Loucy (cell line): ENCODE data around the gene SERPINE1.
"Not testable (repeated sequence)": the region's sequence is repeated elsewhere in the genome, so short reads cannot be mapped to it uniquely, and the experiment has no call there.

Source experiments
- H2AFZ ChIP-seq: fragments of 200-600 bp; sonication (generic); 2 replicates; pipeline ENCODE4 v1.6.0; 2016; ENCODE audit warnings: antibody characterized with exemption, mild to moderate bottlenecking, low read length, moderate library complexity
- H3F3A ChIP-seq: fragments of 200-600 bp; 2 replicates; pipeline ENCODE4 v1.6.0; 2016; ENCODE audit warnings: antibody characterized with exemption, low read depth, mild to moderate bottlenecking
- H3K27me3 ChIP-seq: fragments of 200-600 bp; sonication (generic); 2 replicates; pipeline ENCODE4 v1.6.1; 2014; ENCODE audit warnings: low read length, mild to moderate bottlenecking; ENCODE audit not compliant: insufficient read depth, poor library complexity, severe bottlenecking
- H3K36me3 ChIP-seq: fragments of 200-600 bp; sonication (generic); 2 replicates; pipeline ENCODE4 v1.6.1; 2016; ENCODE audit warnings: low read length; ENCODE audit not compliant: insufficient read depth
- H3K4me1 ChIP-seq: fragments of 200-600 bp; sonication (generic); 2 replicates; pipeline ENCODE4 v1.5.1; 2014; ENCODE audit warnings: low read length, mild to moderate bottlenecking; ENCODE audit not compliant: insufficient read depth, poor library complexity, severe bottlenecking
- H3K4me2 ChIP-seq: fragments of 200-600 bp; sonication (generic); 2 replicates; pipeline ENCODE4 v1.6.0; 2014; ENCODE audit warnings: antibody characterized with exemption, low read length, low read depth, mild to moderate bottlenecking; ENCODE audit not compliant: poor library complexity, severe bottlenecking
- H3K4me3 ChIP-seq: fragments of 200-600 bp; sonication (generic); 2 replicates; pipeline ENCODE4 v1.5.1; 2014; ENCODE audit warnings: low read length, mild to moderate bottlenecking, mixed read lengths; ENCODE audit not compliant: poor library complexity, severe bottlenecking
- H3K79me2 ChIP-seq: fragments of 200-600 bp; sonication (generic); 2 replicates; pipeline ENCODE4 v1.6.1; 2014; ENCODE audit warnings: low read length; ENCODE audit not compliant: insufficient read depth
- H3K9ac ChIP-seq: fragments of 200-600 bp; sonication (generic); 2 replicates; pipeline ENCODE4 v1.6.0; 2014; ENCODE audit warnings: mild to moderate bottlenecking, low read depth, low read length, moderate library complexity; ENCODE audit not compliant: poor library complexity, severe bottlenecking
- H3K9me2 ChIP-seq: fragments of 200-600 bp; sonication (generic); replicated peaks from 2 replicates; pipeline ENCODE4 v1.6.1; 2016; ENCODE audit warnings: low read depth, low read length, mixed read lengths
- H3K9me3 ChIP-seq: fragments of 200-600 bp; sonication (generic); 2 replicates; pipeline ENCODE4 v1.6.1; 2014; ENCODE audit warnings: mild to moderate bottlenecking, antibody characterized with exemption, low read length, low read depth; ENCODE audit not compliant: insufficient read depth
- H4K20me1 ChIP-seq: fragments of 200-600 bp; sonication (generic); 2 replicates; pipeline ENCODE4 v1.6.0; 2014; ENCODE audit warnings: antibody characterized with exemption, low read length, mild to moderate bottlenecking; ENCODE audit not compliant: insufficient read depth, poor library complexity, severe bottlenecking
- EZH2phosphoT487 ChIP-seq: fragments of 200-600 bp; IDR thresholded peaks from 2 replicates; pipeline ENCODE4 v1.6.1; 2018; ENCODE audit warnings: antibody characterized with exemption, mild to moderate bottlenecking, moderate library complexity, borderline replicate concordance
- TF ChIP-seq, protein P1 (sequence below): fragments of 200-600 bp; sonication (generic); conservative IDR thresholded peaks from 2 replicates; pipeline ENCODE4 v1.5.1; 2014; ENCODE audit warnings: mild to moderate bottlenecking, antibody characterized with exemption, low read length

Gene SERPINE1

DNA sequence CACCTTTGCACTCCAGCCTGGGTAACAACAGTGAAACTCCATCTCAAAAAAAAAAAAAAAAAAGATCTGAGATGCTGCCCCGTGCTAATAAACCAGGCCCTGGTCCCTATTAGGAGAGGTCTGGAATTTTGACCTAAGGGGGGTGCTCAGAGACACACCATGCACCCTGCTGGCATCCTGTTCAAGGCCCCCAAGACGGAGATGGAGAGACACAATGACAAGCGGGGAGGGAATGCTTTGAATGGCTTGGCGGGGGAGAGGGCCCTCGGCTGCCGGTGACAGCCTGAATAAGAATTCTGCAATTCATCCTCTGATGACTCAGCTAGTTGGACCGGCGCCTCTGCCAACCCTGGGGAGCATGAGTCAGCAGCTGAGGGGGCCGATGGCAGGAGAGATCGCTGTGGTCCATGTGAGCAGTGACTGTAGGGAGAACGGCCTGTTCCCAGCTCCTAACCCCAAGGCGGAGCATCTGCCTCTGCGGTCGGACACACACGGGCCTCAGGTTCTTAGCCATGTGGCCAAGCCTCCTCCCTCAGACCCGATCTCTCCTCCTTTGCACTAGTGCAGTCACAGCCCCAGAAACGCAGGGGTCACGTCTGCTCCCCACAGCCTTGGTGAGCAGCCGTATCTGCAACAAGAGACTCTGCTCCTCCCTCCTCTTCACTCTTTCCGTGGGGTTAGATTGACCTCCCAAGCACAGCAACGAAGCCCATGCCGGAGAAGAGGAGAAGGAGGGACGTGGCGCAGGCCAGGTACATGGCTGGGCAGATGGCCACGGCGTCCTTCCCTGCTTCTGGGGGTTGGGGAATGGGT is 26.7 kb upstream of the SERPINE1 start:
- TF ChIP-seq EZH2phosphoT487, result no peak
- H3K4me1 ChIP-seq, result peaks cover 9% of the 10 kb centered on the region
- no peak overlapping the region for H3K4me3 ChIP-seq
- no peak overlapping the region for H3K9ac ChIP-seq
- no peak overlapping the region for H3K4me2 ChIP-seq
- H3K9me3 ChIP-seq, result no peaks in the 10 kb centered on the region
- H4K20me1 ChIP-seq, result no peaks in the 10 kb centered on the region
- H3K27me3 ChIP-seq, result no peaks in the 10 kb centered on the region
- H3K79me2 ChIP-seq, result no peaks in the 10 kb centered on the region
- H2AFZ ChIP-seq, result no peak overlapping the region
- no peaks in the 10 kb centered on the region for H3F3A ChIP-seq
- no peaks in the 10 kb centered on the region for H3K9me2 ChIP-seq
- H3K36me3 ChIP-seq, result no peaks in the 10 kb centered on the region

GRCh38 chr7:101100858-101101847 is 25.8 kb upstream of the SERPINE1 start:
- H3F3A ChIP-seq, result no peaks in the 10 kb centered on the region
- H3K4me2 ChIP-seq, result no peak overlapping the region
- H3K9me2 ChIP-seq, result no peaks in the 10 kb centered on the region
- TF ChIP-seq EZH2phosphoT487, result no peak
- TF ChIP-seq, protein P1, sequence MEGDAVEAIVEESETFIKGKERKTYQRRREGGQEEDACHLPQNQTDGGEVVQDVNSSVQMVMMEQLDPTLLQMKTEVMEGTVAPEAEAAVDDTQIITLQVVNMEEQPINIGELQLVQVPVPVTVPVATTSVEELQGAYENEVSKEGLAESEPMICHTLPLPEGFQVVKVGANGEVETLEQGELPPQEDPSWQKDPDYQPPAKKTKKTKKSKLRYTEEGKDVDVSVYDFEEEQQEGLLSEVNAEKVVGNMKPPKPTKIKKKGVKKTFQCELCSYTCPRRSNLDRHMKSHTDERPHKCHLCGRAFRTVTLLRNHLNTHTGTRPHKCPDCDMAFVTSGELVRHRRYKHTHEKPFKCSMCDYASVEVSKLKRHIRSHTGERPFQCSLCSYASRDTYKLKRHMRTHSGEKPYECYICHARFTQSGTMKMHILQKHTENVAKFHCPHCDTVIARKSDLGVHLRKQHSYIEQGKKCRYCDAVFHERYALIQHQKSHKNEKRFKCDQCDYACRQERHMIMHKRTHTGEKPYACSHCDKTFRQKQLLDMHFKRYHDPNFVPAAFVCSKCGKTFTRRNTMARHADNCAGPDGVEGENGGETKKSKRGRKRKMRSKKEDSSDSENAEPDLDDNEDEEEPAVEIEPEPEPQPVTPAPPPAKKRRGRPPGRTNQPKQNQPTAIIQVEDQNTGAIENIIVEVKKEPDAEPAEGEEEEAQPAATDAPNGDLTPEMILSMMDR, result no peak
- H3K27me3 ChIP-seq, result no peaks in the 10 kb centered on the region
- H3K9me3 ChIP-seq, result no peaks in the 10 kb centered on the region
- no peaks in the 10 kb centered on the region for H4K20me1 ChIP-seq
- H2AFZ ChIP-seq, result no peak overlapping the region
- peaks cover 9% of the 10 kb centered on the region for H3K4me1 ChIP-seq
- H3K79me2 ChIP-seq, result no peaks in the 10 kb centered on the region
- no peak overlapping the region for H3K9ac ChIP-seq
- no peak overlapping the region for H3K4me3 ChIP-seq
- H3K36me3 ChIP-seq, result no peaks in the 10 kb centered on the region

- Histone ChIP-seq H3K79me2 (no peaks in the 10 kb centered on the region), H3K9me3 (no peaks in the 10 kb centered on the region), H3K4me2 (no peak overlapping the region), H2AFZ (no peak overlapping the region), H3K27me3 (no peaks in the 10 kb centered on the region), H4K20me1 (no peaks in the 10 kb centered on the region), H3K4me1 (peaks cover 9% of the 10 kb centered on the region), H3K36me3 (no peaks in the 10 kb centered on the region), H3K4me3 (no peak overlapping the region), H3F3A (no peaks in the 10 kb centered on the region), H3K9ac (no peak overlapping the region), H3K9me2 (no peaks in the 10 kb centered on the region)
- TF ChIP-seq, protein P1, result no peak
- no peak for TF ChIP-seq EZH2phosphoT487
Observed at GRCh38 chr7:101102026-101102425, 24.9 kb upstream of the SERPINE1 start.

DNA sequence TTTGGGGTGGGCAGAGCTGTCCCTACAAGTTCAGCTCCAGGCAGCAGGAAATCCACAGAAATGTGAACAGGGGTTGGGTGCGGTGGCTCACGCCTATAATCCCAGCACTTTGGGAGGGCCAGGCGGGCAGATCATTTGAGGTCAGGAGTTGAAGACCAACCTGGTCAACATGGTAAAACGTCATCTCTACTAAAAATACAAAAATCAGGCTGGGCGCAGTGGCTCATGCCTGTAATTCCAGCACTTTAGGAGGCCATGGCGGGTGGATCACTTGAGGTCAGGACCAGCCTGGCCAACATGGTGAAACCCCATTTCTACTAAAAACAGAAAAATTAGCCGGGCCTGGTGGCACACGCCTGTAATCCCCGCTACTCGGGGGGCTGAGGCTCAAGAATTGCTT is 23.2 kb upstream of the SERPINE1 start:
- H2AFZ ChIP-seq, H3K9me2 ChIP-seq, H3K9me3 ChIP-seq, H3K4me3 ChIP-seq, H3F3A ChIP-seq, H3K4me2 ChIP-seq, H3K79me2 ChIP-seq, H3K27me3 ChIP-seq, H3K9ac ChIP-seq, H4K20me1 ChIP-seq, H3K36me3 ChIP-seq, H3K4me1 ChIP-seq: not testable (repeated sequence)
